Left lung (tissue), 10 donors: ENCODE results near the gene LILRB2. TPM values are rescaled to one million over a fixed set of nuclear protein-coding genes. Genes with fewer than 3 reads are reported as not detected.

Source experiments
- ATAC-seq: fragments of 200-7000 bp; cut with Tn5 transposase; one replicate; pipeline ENCODE4 v1.9.1; 2020; ENCODE audit warnings: moderate library complexity
- DNase-seq, 4 donors: peaks; one replicate each; pipeline ENCODE4 v3.0.0-alpha.2; 2013 to 2020
- H3K27ac ChIP-seq, 2 donors: fragments of 200-600 bp; sonication (generic) in 1 of 2; one replicate each; pipeline versions ENCODE4 v1.5.0 to v1.8.0; 2020 to 2021
- H3K27me3 ChIP-seq, 2 donors: fragments of 200-600 bp; sonication (generic) in 1 of 2; one replicate each; pipeline versions ENCODE4 v1.5.0 to v1.8.0; 2020 to 2021
- H3K36me3 ChIP-seq, 2 donors: fragments of 200-600 bp; sonication (generic) in 1 of 2; one replicate each; pipeline versions ENCODE4 v1.5.0 to v1.8.0; 2020 to 2021
- H3K4me1 ChIP-seq, 2 donors: fragments of 200-600 bp; one replicate each; pipeline ENCODE4 v1.8.0; 2021
- H3K4me3 ChIP-seq, 2 donors: fragments of 200-600 bp; sonication (generic) in 1 of 2; one replicate each; pipeline versions ENCODE4 v1.5.0 to v1.8.0; 2020 to 2021; ENCODE audit warnings: mild to moderate bottlenecking in 1 of 2
- H3K9me3 ChIP-seq, 2 donors: fragments of 200-600 bp; sonication (generic) in 1 of 2; one replicate each; pipeline versions ENCODE4 v1.5.0 to v1.8.0; 2020 to 2021
- CTCF ChIP-seq, 2 donors: fragments of 200-600 bp; sonication (generic) in 1 of 2; IDR thresholded peaks; one replicate each; pipeline versions ENCODE4 v1.5.0 to v1.8.0; 2021; ENCODE audit warnings: antibody characterized with exemption in 2 of 2
- intact Hi-C, 2 donors: fragments of 100-400 bp; cut with DNase I; formaldehyde crosslinking; loops; one replicate each; pipeline versions ENCODE4 v1.11.2 to v1.14.2; 2022
- polyA plus RNA-seq, 6 donors: library from polyadenylated mRNA; unstranded; fragments of 120-200 nt; gene quantifications; one replicate each; pipeline ENCODE4 v1.2.1, GENCODE V29; 2013; ENCODE audit not compliant: insufficient read length in 6 of 6
- total RNA-seq, 2 donors: library from RNA; stranded (reverse); fragmentation: NEBNext Ultra II Directional; extraction: Animal tissue kit (Norgen Biotek cat#: 25700); gene quantifications; one replicate each; pipeline ENCODE4 v1.2.1, GENCODE V29; 2021
- donor health status: DM: no; HTN: yes; CAD: no.
- donor health status: DM: no; HTN: no; CAD: no.

Gene LILRB2
- total and polyA plus RNA-seq, 8 donors = 1.2 to 54.9 (median 1.8) TPM

DNA sequence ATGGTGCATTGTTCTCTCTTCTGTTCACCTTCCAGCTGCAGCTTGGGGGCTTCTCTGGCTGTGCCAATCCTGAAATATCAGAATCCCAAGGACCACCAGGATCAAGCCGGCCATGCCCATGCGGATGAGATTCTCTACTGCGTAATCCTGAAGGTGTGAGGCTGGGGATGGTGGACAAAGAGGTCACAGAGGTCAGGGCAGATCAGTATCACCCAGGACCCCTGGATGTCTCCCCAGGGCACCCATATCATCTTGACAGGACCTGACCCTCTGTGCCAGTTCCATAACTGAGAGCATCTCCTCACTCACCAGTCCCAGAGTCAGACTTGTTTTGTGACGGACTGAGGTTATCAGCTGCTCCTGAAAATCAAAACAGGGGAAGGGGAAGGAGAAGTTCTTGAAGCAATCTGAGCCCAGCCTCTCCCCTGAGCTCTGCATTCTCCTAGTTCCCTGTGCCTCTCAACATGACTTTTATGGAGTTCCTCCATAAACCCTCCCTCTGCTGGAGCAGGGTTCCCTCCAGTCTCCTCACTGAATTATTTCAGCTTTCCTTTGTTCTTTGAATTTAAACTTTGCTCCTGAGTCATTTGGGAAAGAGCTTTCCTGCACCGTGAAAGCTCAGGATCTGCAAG lies 26.6 kb upstream of the LILRB2 start:
- DNase-seq (no peak), ATAC-seq (no peak)
- Histone ChIP-seq H3K4me1 (peaks cover 0 to 50% of the 10 kb centered on the region in 2 donors), H3K36me3 (peaks cover 0 to 40% of the 10 kb centered on the region in 2 donors), H3K27ac (no peak overlapping the region), H3K27me3 (peaks cover 0 to 56% of the 10 kb centered on the region in 2 donors), H3K9me3 (no peaks in the 10 kb centered on the region), H3K4me3 (no peak overlapping the region)
- intact Hi-C loops = no loop called here
- TF ChIP-seq CTCF (IDR thresholded peaks at IDR 0.05) = no peak

- Histone ChIP-seq H3K9me3 (no peaks in the 10 kb centered on the region), H3K4me3 (no peak overlapping the region), H3K27ac (no peak overlapping the region), H3K36me3 (peaks cover 0 to 28% of the 10 kb centered on the region in 2 donors), H3K27me3 (peaks cover 0 to 34% of the 10 kb centered on the region in 2 donors), H3K4me1 (peaks cover 0 to 47% of the 10 kb centered on the region in 2 donors)
- intact Hi-C loops = no loop called here
- TF ChIP-seq CTCF (IDR thresholded peaks at IDR 0.05) = no peak
- DNase-seq (no peak), ATAC-seq (no peak)
Measured at GRCh38 chr19:54305141-54305540, 24.2 kb upstream of the LILRB2 start.

- intact Hi-C loops = no loop called here
- H3K4me1 ChIP-seq = peaks cover 0 to 60% of the 10 kb centered on the region in 2 donors
- H3K27me3 ChIP-seq = peaks cover 0 to 43% of the 10 kb centered on the region in 2 donors
- H3K9me3 ChIP-seq = no peaks in the 10 kb centered on the region
- H3K36me3 ChIP-seq = peaks cover 0 to 13% of the 10 kb centered on the region in 2 donors
- TF ChIP-seq CTCF (IDR thresholded peaks at IDR 0.05) = no peak
- no peak overlapping the region for H3K4me3 ChIP-seq
- ATAC-seq (no peak), DNase-seq (no peak)
- H3K27ac ChIP-seq = peak overlapping the region in 1 of 2 donors; percentile 72
Measured at GRCh38 chr19:54302257-54302656, 21.3 kb upstream of the LILRB2 start.

DNA sequence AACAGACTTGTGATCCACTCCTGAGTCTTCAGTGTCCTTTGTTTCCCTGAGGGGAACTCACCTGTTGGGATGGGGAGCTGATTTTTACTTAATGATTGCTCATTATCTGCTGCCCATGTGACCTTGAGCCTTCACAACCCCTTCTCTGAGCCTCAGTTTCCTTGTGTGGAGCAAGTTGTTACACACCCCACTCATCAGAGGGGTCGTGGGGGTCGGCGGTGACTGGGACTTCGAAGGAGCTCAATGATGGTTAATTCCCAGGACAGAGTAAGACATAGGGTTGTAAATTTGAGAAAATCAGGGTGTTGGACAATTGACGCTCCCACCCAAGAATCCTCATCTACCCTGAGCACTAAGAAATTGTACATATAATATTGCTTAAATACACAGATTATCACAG lies 18.6 kb upstream of the LILRB2 start:
- Histone ChIP-seq H3K9me3 (no peaks in the 10 kb centered on the region), H3K4me3 (no peak overlapping the region), H3K27me3 (peaks cover 0 to 38% of the 10 kb centered on the region in 2 donors), H3K4me1 (peaks cover 0 to 52% of the 10 kb centered on the region in 2 donors), H3K36me3 (no peaks in the 10 kb centered on the region), H3K27ac (peak overlapping the region in 1 of 2 donors; percentile 63)
- DNase-seq (no peak), ATAC-seq (no peak)
- no peak for TF ChIP-seq CTCF (IDR thresholded peaks at IDR 0.05)
- intact Hi-C loops = loop anchor here in 1 of 2 donors (10.0 kb wide), 1 partner anchor 275 kb away; the partner anchor contains the start of gene LILRA2

- no peaks in the 10 kb centered on the region for H3K9me3 ChIP-seq
- peaks cover 0 to 48% of the 10 kb centered on the region in 2 donors for H3K4me1 ChIP-seq
- TF ChIP-seq CTCF (IDR thresholded peaks at IDR 0.05) = no peak
- DNase-seq = no peak
- no peak overlapping the region for H3K4me3 ChIP-seq
- peak overlapping the region in 1 of 2 donors; percentile 63 for H3K27ac ChIP-seq
- H3K36me3 ChIP-seq = no peaks in the 10 kb centered on the region
- peaks cover 0 to 38% of the 10 kb centered on the region in 2 donors for H3K27me3 ChIP-seq
- intact Hi-C loops = loop anchor here in 1 of 2 donors (10.0 kb wide), 1 partner anchor 276 kb away; the partner anchor contains the start of gene LILRA2
- ATAC-seq = no peak
Measured at GRCh38 chr19:54299126-54299498, 18.2 kb upstream of the LILRB2 start.
